Heart right ventricle (tissue), 16 donors: Measurements from ENCODE around the gene SPRED3. TPM values are rescaled to one million over a fixed set of nuclear protein-coding genes. Genes with fewer than 3 reads are reported as not detected.

ENCODE experiments used
- ATAC-seq, 8 donors: fragments of 200-7000 bp; cut with Tn5 transposase; one replicate each; pipeline ENCODE4 v1.9.1; 2020; ENCODE audit warnings: mild to moderate bottlenecking in 8 of 8, moderate library complexity in 8 of 8, moderate number of reproducible peaks in 1 of 8
- DNase-seq, 2 donors: peaks; one replicate each; pipeline ENCODE4 v3.0.0-alpha.2; 2020
- H3K27ac ChIP-seq, 10 donors: fragments of 200-600 bp; sonication (generic) in 2 of 10; one replicate each; pipeline versions ENCODE4 v1.5.0 to v1.8.0; 2020 to 2022; ENCODE audit warnings: mild to moderate bottlenecking in 3 of 10
- H3K27me3 ChIP-seq, 7 donors: fragments of 200-600 bp; one replicate each; pipeline ENCODE4 v1.8.0; 2021 to 2022; ENCODE audit warnings: mild to moderate bottlenecking in 2 of 7
- H3K36me3 ChIP-seq, 9 donors: fragments of 200-600 bp; sonication (generic) in 1 of 9; one replicate each; pipeline versions ENCODE4 v1.5.0 to v1.8.0; 2020 to 2022; ENCODE audit warnings: mild to moderate bottlenecking in 2 of 9
- H3K4me1 ChIP-seq, 9 donors: fragments of 200-600 bp; sonication (generic) in 1 of 9; one replicate each; pipeline versions ENCODE4 v1.5.0 to v1.8.0; 2020 to 2022; ENCODE audit warnings: mild to moderate bottlenecking in 4 of 9
- H3K4me3 ChIP-seq, 10 donors: fragments of 200-600 bp; sonication (generic) in 2 of 10; one replicate each; pipeline versions ENCODE4 v1.5.0 to v1.8.0; 2020 to 2022; ENCODE audit warnings: mild to moderate bottlenecking in 7 of 10, moderate library complexity in 2 of 10
- H3K9me3 ChIP-seq, 11 donors: fragments of 200-600 bp in 10 of 11; sonication (generic) in 2 of 11; one replicate each; pipeline versions ENCODE4 v1.5.0 to v1.8.0; 2013 to 2022; ENCODE audit warnings: mild to moderate bottlenecking in 2 of 11, control low read depth in 1 of 11, moderate library complexity in 1 of 11
- CTCF ChIP-seq, 9 donors: fragments of 200-600 bp; sonication (generic) in 2 of 9; IDR thresholded peaks; one replicate each; pipeline versions ENCODE4 v1.5.0 to v1.8.0; 2021 to 2022; ENCODE audit warnings: antibody characterized with exemption in 9 of 9, mild to moderate bottlenecking in 5 of 9, moderate library complexity in 1 of 9
- WGBS, 2 donors: extraction: QIAGEN DNeasy Blood & Tissue Kit; methylation state at CpG; one replicate each; pipeline ENCODE4 v1.1.7; 2013; ENCODE audit warnings: inconsistent platforms in 1 of 2; 5-methylcytosine and 5-hydroxymethylcytosine counted together
- intact Hi-C, 10 donors: fragments of 100-400 bp; cut with DNase I; formaldehyde crosslinking; loops; one replicate each; pipeline versions ENCODE4 v1.11.1 to v1.14.2; 2022
- polyA plus RNA-seq, 2 donors: library from polyadenylated mRNA; stranded (reverse); fragments of 200-250 nt; gene quantifications; one replicate each; pipeline ENCODE4 v1.2.3, GENCODE V29; 2013
- total RNA-seq, 10 donors: library from RNA; stranded (reverse); fragmentation: NEBNext Ultra II Directional in 3 of 10; extraction: Animal tissue kit (Norgen Biotek cat#: 25700) in 3 of 10; gene quantifications; one replicate each; pipeline versions ENCODE4 v1.2.1 to v1.2.4, GENCODE V29; 2021 to 2023
- donor health status: Arrhythmogenic right ventricular cardiomyopathy.
- donor health status: ischemic (EF 13 %, LVEDD 7.1; RV severe dilation, severe dysfunction).
- donor health status: healthy with polysubstance abuse.
- donor health status: DM: no; HTN: yes; CAD: no.
- donor health status: DM: no; HTN: no; CAD: no.
- donor health status: ischemic (EF 25% LVEDD 6.9; RV normal size, moderate dysfunction).
- donor health status: ischemic (EF 25% LVEDD 5.7; RV mildly dilated, moderate dysfunction).
- donor health status: healthy.
- donor health status: DM: yes; HTN: yes; CAD: no.
- donor health status: Ischemic cardiomyopathy.
- donor health status: ischemic (EF 35%, LVEDD 5.7; RV mildly dilated, moderate dysfunction).
- donor health status: nonischemic (EF 11% LVEDD 7.7; RV severe dilation, severe dysfunction).
- donor health status: DM: yes; HTN: yes; CAD: no.
- donor health status: PGD.
- donor health status: ischemic (EF 29% LVEDD 5.4; RV normal size, mild dysfunction).
- donor health status: nonischemic (EF 23%, LVEDD 6.1; RV moderate dilation, normal function).

Gene SPRED3
- total and polyA plus RNA-seq, 12 donors: 0.17 to 1.7 (median 0.54) TPM

- H3K27ac ChIP-seq: no peak overlapping the region
- peaks cover 0 to 18% (median 13%) of the 10 kb centered on the region in 9 donors for H3K4me1 ChIP-seq
- 35 to 46% methylated on average over 5 of the region's 5 CpGs for WGBS, 2 donors
- intact Hi-C loops: no loop called here
- no peak for DNase-seq
- no peak overlapping the region for H3K4me3 ChIP-seq
- ATAC-seq: no peak
- H3K36me3 ChIP-seq: no peaks in the 10 kb centered on the region
- no peak for TF ChIP-seq CTCF (IDR thresholded peaks at IDR 0.05)
- H3K9me3 ChIP-seq: no peaks in the 10 kb centered on the region
- H3K27me3 ChIP-seq: peaks cover 0 to 63% (median 29%) of the 10 kb centered on the region in 7 donors
Observed at GRCh38 chr19:38358071-38358470, 30.4 kb upstream of the SPRED3 start.

GRCh38 chr19:38359242-38360021 is 29.1 kb upstream of the SPRED3 start:
- Histone ChIP-seq H3K4me3 (no peak overlapping the region), H3K27me3 (peaks cover 0 to 59% (median 29%) of the 10 kb centered on the region in 7 donors), H3K36me3 (no peaks in the 10 kb centered on the region), H3K27ac (no peak overlapping the region), H3K9me3 (no peaks in the 10 kb centered on the region), H3K4me1 (peaks cover 0 to 20% (median 13%) of the 10 kb centered on the region in 9 donors)
- WGBS, 2 donors: 54 to 58% methylated on average over 18 of the region's 18 CpGs
- intact Hi-C loops: no loop called here
- ATAC-seq: no peak
- DNase-seq: no peak
- no peak for TF ChIP-seq CTCF (IDR thresholded peaks at IDR 0.05)

- Histone ChIP-seq H3K27ac (no peak overlapping the region), H3K4me1 (peaks cover 0 to 20% (median 13%) of the 10 kb centered on the region in 9 donors), H3K4me3 (no peak overlapping the region), H3K9me3 (no peaks in the 10 kb centered on the region), H3K27me3 (peaks cover 0 to 56% (median 29%) of the 10 kb centered on the region in 7 donors), H3K36me3 (no peaks in the 10 kb centered on the region)
- ATAC-seq (no peak), DNase-seq (no peak)
- TF ChIP-seq CTCF (IDR thresholded peaks at IDR 0.05): no peak
- WGBS, 2 donors: 81 to 85% methylated on average over 9 of the region's 9 CpGs
- intact Hi-C loops: no loop called here
Observed at GRCh38 chr19:38360351-38360750, 28.1 kb upstream of the SPRED3 start.

- H3K9me3 ChIP-seq: no peaks in the 10 kb centered on the region
- intact Hi-C loops: no loop called here
- no peaks in the 10 kb centered on the region for H3K36me3 ChIP-seq
- H3K4me1 ChIP-seq: peaks cover 0 to 20% (median 13%) of the 10 kb centered on the region in 9 donors
- WGBS, 2 donors: 20 to 21% methylated on average over 23 of the region's 23 CpGs
- ATAC-seq (peak in 5 of 8 donors; percentile 7 to 36 (median 19)), DNase-seq (no peak)
- peaks cover 0 to 56% (median 26%) of the 10 kb centered on the region in 7 donors for H3K27me3 ChIP-seq
- H3K27ac ChIP-seq: peak overlapping the region in 3 of 10 donors; percentile 1 to 78 (median 67)
- TF ChIP-seq CTCF (IDR thresholded peaks at IDR 0.05): no peak
- peak overlapping the region; percentile 44 to 94 (median 73) for H3K4me3 ChIP-seq
Observed at GRCh38 chr19:38360839-38361631, 27.5 kb upstream of the SPRED3 start.
